B cell (primary cell): ENCODE results near the gene RAB3A. TPM values are rescaled to one million over a fixed set of nuclear protein-coding genes. Genes with fewer than 3 reads are reported as not detected.

Source experiments
- ATAC-seq: fragments of 200-7000 bp; cut with Tn5 transposase; one replicate; pipeline ENCODE4 v1.10.0; 2021; ENCODE audit warnings: low read depth, mild to moderate bottlenecking, moderate number of reproducible peaks, moderate library complexity
- CTCF ChIA-PET: fragments of 350-600 bp; sonication (Branson Sonifier 250); formaldehyde crosslinking; loops from one replicate; lab custom pipeline; 2021; ENCODE audit warnings: antibody characterized with exemption, inconsistent platforms; lab: Charles Lee
- POLR2A ChIA-PET: fragments of 350-600 bp; sonication (Branson Sonifier 250); formaldehyde crosslinking; loops from one replicate; lab custom pipeline; 2021; ENCODE audit warnings: antibody characterized with exemption; lab: Charles Lee
- DNase-seq: peaks from one replicate; pipeline ENCODE4 v3.0.0; 2013
- H2AFZ ChIP-seq: 2 replicates; pipeline ENCODE4 v1.6.1; 2012; ENCODE audit warnings: mild to moderate bottlenecking, low read depth, low read length; ENCODE audit not compliant: insufficient read depth, poor library complexity, severe bottlenecking
- H3K27ac ChIP-seq, 2 donors: 1 replicate in 1 of 2; 2 replicates in 1 of 2; pipeline ENCODE4 v1.5.1; 2012 to 2013; ENCODE audit warnings: low read length in 2 of 2, mild to moderate bottlenecking in 2 of 2, moderate library complexity in 1 of 2
- H3K27me3 ChIP-seq, 4 experiments: fragments of 200-600 bp in 1 of 4; sonication (generic) in 1 of 4; replicated peaks in 1 of 4; 1 replicate in 2 of 4; 2 replicates in 2 of 4; pipeline versions ENCODE4 v1.6.1 to v1.7.0; 2013 to 2016; ENCODE audit warnings: low read length in 3 of 4, mild to moderate bottlenecking in 2 of 4, mixed read lengths in 1 of 4, moderate library complexity in 1 of 4; ENCODE audit not compliant: insufficient read depth in 4 of 4, control insufficient read depth in 3 of 4; ENCODE audit errors: control extremely low read depth in 1 of 4
- H3K36me3 ChIP-seq, 2 experiments: replicated peaks in 1 of 2; 1 replicate in 1 of 2; 2 replicates in 1 of 2; pipeline versions ENCODE4 v1.6.1 to v1.7.1; 2013; ENCODE audit warnings: low read length in 1 of 2; ENCODE audit not compliant: insufficient read depth in 2 of 2, control insufficient read depth in 1 of 2; ENCODE audit errors: control extremely low read depth in 1 of 2, extremely low read depth in 1 of 2
- H3K4me1 ChIP-seq, 2 donors: fragments of 200-600 bp in 1 of 2; sonication (generic) in 1 of 2; 1 replicate in 1 of 2; 2 replicates in 1 of 2; pipeline versions ENCODE4 v1.5.1 to v1.6.1; 2013 to 2017; ENCODE audit warnings: low read length in 2 of 2; ENCODE audit not compliant: control insufficient read depth in 2 of 2, insufficient read depth in 2 of 2
- H3K4me2 ChIP-seq: replicated peaks from 2 replicates; pipeline ENCODE3; 2012; ENCODE audit warnings: mild to moderate bottlenecking, low read depth, low read length; ENCODE audit not compliant: poor library complexity, severe bottlenecking
- H3K4me3 ChIP-seq, 5 experiments: fragments of 200-600 bp in 1 of 5; sonication (generic) in 1 of 5; 1 replicate in 3 of 5; 2 replicates in 2 of 5; pipeline versions ENCODE4 v1.5.1 to v1.7.0; 2011 to 2016; ENCODE audit warnings: low read length in 4 of 5, mild to moderate bottlenecking in 4 of 5, low read depth in 2 of 5, control low read depth in 1 of 5, moderate library complexity in 1 of 5; ENCODE audit not compliant: insufficient read depth in 1 of 5; ENCODE audit errors: control extremely low read depth in 1 of 5, extremely low read depth in 1 of 5
- H3K79me2 ChIP-seq: fragments of 200-600 bp; sonication (generic); one replicate; pipeline ENCODE4 v1.6.0; 2016; ENCODE audit warnings: low read length; ENCODE audit not compliant: control insufficient read depth, insufficient read depth
- H3K9ac ChIP-seq: fragments of 200-600 bp; sonication (generic); 2 replicates; pipeline ENCODE4 v1.6.1; 2017; ENCODE audit warnings: mild to moderate bottlenecking, low read length, moderate library complexity
- H3K9me3 ChIP-seq, 3 donors: one replicate each; pipeline versions ENCODE4 v1.6.1 to v1.7.1; 2013; ENCODE audit warnings: low read length in 2 of 3; ENCODE audit not compliant: control insufficient read depth in 2 of 3, insufficient read depth in 1 of 3; ENCODE audit errors: control extremely low read depth in 1 of 3
- H4K20me1 ChIP-seq: 2 replicates; pipeline ENCODE4 v1.6.0; 2012; ENCODE audit warnings: mild to moderate bottlenecking, low read length; ENCODE audit not compliant: insufficient read depth, control insufficient read depth, poor library complexity, severe bottlenecking
- H3K27ac Mint-ChIP-seq: one replicate; pipeline ENCODE4 v1.8.0; 2021; ENCODE audit warnings: mixed read lengths
- H3K27me3 Mint-ChIP-seq: one replicate; pipeline ENCODE4 v1.8.0; 2021; ENCODE audit warnings: mixed read lengths
- H3K4me1 Mint-ChIP-seq: one replicate; pipeline ENCODE4 v1.8.0; 2021; ENCODE audit warnings: mixed read lengths
- H3K4me3 Mint-ChIP-seq: one replicate; pipeline ENCODE4 v1.8.0; 2021; ENCODE audit warnings: mixed read lengths
- H3K9me3 Mint-ChIP-seq: one replicate; pipeline ENCODE4 v1.8.0; 2022; ENCODE audit warnings: mixed read lengths; ENCODE audit not compliant: insufficient read depth
- CTCF ChIP-seq: fragments of 200-600 bp; IDR thresholded peaks from one replicate; pipeline ENCODE4 v1.8.0; 2022; ENCODE audit warnings: antibody characterized with exemption, mild to moderate bottlenecking
- EZH2 ChIP-seq: IDR thresholded peaks from 2 replicates; pipeline ENCODE4 v1.6.1; 2012; ENCODE audit warnings: borderline replicate concordance, low read depth, mild to moderate bottlenecking, moderate library complexity, low read length; ENCODE audit not compliant: insufficient read depth, poor library complexity, severe bottlenecking
- WGBS: methylation state at CpG from one replicate; pipeline ENCODE4 v1.1.5; 2013; ENCODE audit warnings: missing lambda C conversion rate; ENCODE audit not compliant: insufficient coverage; 5-methylcytosine and 5-hydroxymethylcytosine counted together
- intact Hi-C: fragments of 100-400 bp; cut with micrococcal nuclease; formaldehyde crosslinking; loops from one replicate; pipeline ENCODE4 v1.10.0; 2022
- polyA plus RNA-seq: library from polyadenylated mRNA; depleted of rRNA; stranded (reverse); fragments of >200 nt; gene quantifications from 2 replicates; pipeline ENCODE4 v1.2.3, GENCODE V29; 2012
- total RNA-seq, 2 donors: library from RNA; stranded (reverse); fragments of 120-200 nt in 1 of 2; gene quantifications; 1 replicate in 1 of 2; 2 replicates in 1 of 2; pipeline versions ENCODE4 v1.2.3 to v1.2.4, GENCODE V29; 2013 to 2022

Gene RAB3A
- total and polyA plus RNA-seq, 2 donors (not counting 1 experiment from before 2014, with no cell fraction given) = 7.7 to 10.4 TPM

DNA sequence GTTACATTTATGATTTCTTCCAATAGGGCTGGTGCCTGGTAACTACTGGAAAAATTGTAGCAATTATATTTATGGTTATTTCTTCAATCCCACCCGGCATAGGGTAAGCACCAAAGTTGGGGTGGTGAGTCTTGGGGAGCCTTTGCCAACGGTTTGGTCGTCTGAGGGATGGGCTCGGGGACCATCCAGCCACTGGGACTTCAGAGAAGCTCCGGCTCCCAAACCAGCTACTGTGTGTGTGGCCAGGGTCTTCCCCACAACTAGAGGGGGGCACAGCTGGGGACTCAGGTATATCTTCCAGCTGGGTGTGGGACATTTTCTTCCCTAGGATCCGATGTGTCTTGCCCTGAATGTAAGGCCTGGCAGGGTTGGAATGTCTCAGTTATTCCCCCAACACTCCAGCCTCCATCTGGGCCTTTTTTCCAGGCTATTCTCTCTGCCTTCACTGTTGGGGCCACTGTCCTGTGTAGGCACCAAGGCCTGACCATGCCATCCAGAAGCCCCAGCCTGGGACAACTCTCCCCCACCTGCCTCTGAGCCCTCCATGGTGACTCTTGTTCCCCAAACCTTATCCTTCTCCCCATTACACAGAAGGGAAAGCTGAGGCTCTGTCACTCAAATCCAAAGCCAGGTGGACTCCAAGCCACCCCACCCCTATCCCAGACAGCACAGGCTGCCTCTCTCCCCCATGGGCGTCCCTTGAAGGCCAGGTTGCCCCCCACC is 31.4 kb downstream of the RAB3A start:
- Histone ChIP-seq H2AFZ (no peak overlapping the region), H3K79me2 (peaks cover 35% of the 10 kb centered on the region), H3K9ac (peak overlapping the region; percentile 96), H3K4me3 (peak overlapping the region in 3 of 5 experiments; percentile 2 to 97 (median 87)), H3K36me3 (peaks cover 7 to 29% of the 10 kb centered on the region in 2 experiments), H3K9me3 (peaks cover 0 to 14% (median 0%) of the 10 kb centered on the region in 3 donors), H3K27ac (peak overlapping the region; percentile 97 to 99), H3K4me1 (peaks cover 78 to 91% of the 10 kb centered on the region in 2 donors), H3K27me3 (no peaks in the 10 kb centered on the region), H3K4me2 (peak overlapping the region; percentile 83), H4K20me1 (peaks cover 35% of the 10 kb centered on the region)
- CTCF ChIA-PET = interaction anchor here (0.6 to 2.4 kb wide), 7 partner anchors 8 to 68 kb away, joined by 3 to 18 read pairs (median 3); partner anchors contain the start of gene MPV17L2
- no peaks in the 10 kb centered on the region for H3K27me3 Mint-ChIP-seq
- peak overlapping the region; percentile 98 for H3K27ac Mint-ChIP-seq
- H3K9me3 Mint-ChIP-seq = no peaks in the 10 kb centered on the region
- ATAC-seq = no peak
- peak overlapping the region; percentile 94 for H3K4me3 Mint-ChIP-seq
- intact Hi-C loops = loop anchor here (1.0 to 5.0 kb wide), 6 partner anchors 9 to 150 kb away; partner anchors contain the start of genes MAST3 and RAB3A
- no peak for DNase-seq
- 86% methylated on average over 5 of the region's 7 CpGs for WGBS
- H3K4me1 Mint-ChIP-seq = peaks cover 84% of the 10 kb centered on the region
- no peak for TF ChIP-seq CTCF
- no peak for TF ChIP-seq EZH2
- POLR2A ChIA-PET = interaction anchor here (0.6 to 5.6 kb wide), 14 partner anchors 8 to 165 kb away, joined by 3 to 45 read pairs (median 8); partner anchors contain the start of genes ARRDC2, JUND, MPV17L2 and RAB3A
